AG04450 (cell line): ENCODE results near the gene ACAN. TPM values are rescaled to one million over a fixed set of nuclear protein-coding genes. Genes with fewer than 3 reads are reported as not detected.

Source experiments
- CTCF ChIA-PET: fragments of 300-600, 350-600 bp; formaldehyde crosslinking; extraction: SDS; loops from one replicate; lab custom pipeline; 2022; ENCODE audit warnings: antibody characterized with exemption, inconsistent platforms; lab: Charles Lee
- POLR2A ChIA-PET: fragments of 350-600 bp; formaldehyde crosslinking; extraction: SDS; loops from one replicate; lab custom pipeline; 2021; ENCODE audit warnings: antibody characterized with exemption, inconsistent platforms; lab: Yijun Ruan, JAX
- DNase-seq: peaks from one replicate; pipeline ENCODE4 v3.0.0-alpha.2; 2011; ENCODE audit warnings: low read depth, low spot score
- H3K27ac ChIP-seq: one replicate; pipeline ENCODE4 v1.5.1; 2012; ENCODE audit warnings: low read depth, low read length, control low read depth
- H3K27me3 ChIP-seq: one replicate; pipeline ENCODE4 v1.6.0; 2012; ENCODE audit warnings: low read length; ENCODE audit not compliant: control insufficient read depth, insufficient read depth
- H3K4me3 ChIP-seq: 2 replicates; pipeline ENCODE4 v1.5.1; 2011; ENCODE audit warnings: mild to moderate bottlenecking, low read depth, low read length, control low read depth
- H3K9me3 ChIP-seq: 2 replicates; pipeline ENCODE4 v1.5.1; 2012; ENCODE audit warnings: low read length; ENCODE audit not compliant: control insufficient read depth, insufficient read depth
- CTCF ChIP-seq: IDR thresholded peaks from 2 replicates; pipeline ENCODE4 v1.5.1; 2011; ENCODE audit warnings: low read depth, low read length, control low read depth, inconsistent platforms
- polyA plus RNA-seq: library from polyadenylated mRNA; depleted of rRNA; stranded (reverse); fragments of >200 nt; gene quantifications from 2 replicates; pipeline ENCODE4 v1.2.3, GENCODE V29; 2011

The ACAN gene
- polyA plus RNA-seq, 1 experiment = 0.20 TPM

DNA sequence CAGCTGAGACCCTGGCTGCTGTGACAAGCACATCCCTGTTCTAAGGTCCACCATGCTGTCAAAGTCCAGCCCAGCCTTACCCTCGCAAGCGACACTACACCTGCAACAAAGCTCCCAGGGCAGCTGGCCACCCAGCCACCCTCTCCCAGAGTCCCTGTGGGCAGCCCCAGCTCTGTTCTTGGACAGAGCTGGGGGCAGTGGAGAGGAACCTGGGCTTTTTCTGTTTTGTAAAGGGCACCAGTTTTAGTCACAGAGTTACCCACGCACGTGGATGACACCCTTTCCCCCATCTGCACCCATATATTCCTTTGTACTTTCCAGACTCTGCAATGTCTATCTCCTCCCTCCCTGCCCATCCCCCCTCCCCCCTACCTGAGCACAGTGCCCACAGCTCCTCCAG lies 38.9 kb downstream of the ACAN start:
- POLR2A ChIA-PET = no interaction called here

GRCh38 chr15:88843334-88843733 lies 40.1 kb downstream of the ACAN start:
- no peak overlapping the region for H3K4me3 ChIP-seq
- DNase-seq = no peak
- no peak for TF ChIP-seq CTCF
- ChIA-PET POLR2A (no interaction called here), CTCF (no interaction called here)
- H3K9me3 ChIP-seq = peaks cover 3% of the 10 kb centered on the region; the same call in 1 of the 2 replicates
- peaks cover 16% of the 10 kb centered on the region for H3K27me3 ChIP-seq
- H3K27ac ChIP-seq = no peak overlapping the region

More for the DNA sequence above, 38.9 kb downstream of the ACAN start:
- no peak overlapping the region for H3K27ac ChIP-seq
- H3K9me3 ChIP-seq = peaks cover 3% of the 10 kb centered on the region; the same call in 1 of the 2 replicates
- no peak overlapping the region for H3K4me3 ChIP-seq
- no peak for TF ChIP-seq CTCF
- H3K27me3 ChIP-seq = peaks cover 13% of the 10 kb centered on the region
- DNase-seq = no peak
- CTCF ChIA-PET = no interaction called here

- CTCF ChIA-PET = no interaction called here
- H3K9me3 ChIP-seq = peaks cover 3% of the 10 kb centered on the region; the same call in 1 of the 2 replicates
- POLR2A ChIA-PET = no interaction called here
- H3K4me3 ChIP-seq = no peak overlapping the region
- peaks cover 21% of the 10 kb centered on the region for H3K27me3 ChIP-seq
- no peak for DNase-seq
- no peak for TF ChIP-seq CTCF
- H3K27ac ChIP-seq = no peak overlapping the region
Observed at GRCh38 chr15:88844749-88845386, 41.6 kb downstream of the ACAN start.

- peaks cover 18% of the 10 kb centered on the region for H3K27me3 ChIP-seq
- POLR2A ChIA-PET = no interaction called here
- H3K27ac ChIP-seq = no peak overlapping the region
- no peak for DNase-seq
- peaks cover 3% of the 10 kb centered on the region; the same call in 1 of the 2 replicates for H3K9me3 ChIP-seq
- no peak for TF ChIP-seq CTCF
- CTCF ChIA-PET = no interaction called here
- no peak overlapping the region for H3K4me3 ChIP-seq
Observed at GRCh38 chr15:88845616-88846015, 42.4 kb downstream of the ACAN start.

DNA sequence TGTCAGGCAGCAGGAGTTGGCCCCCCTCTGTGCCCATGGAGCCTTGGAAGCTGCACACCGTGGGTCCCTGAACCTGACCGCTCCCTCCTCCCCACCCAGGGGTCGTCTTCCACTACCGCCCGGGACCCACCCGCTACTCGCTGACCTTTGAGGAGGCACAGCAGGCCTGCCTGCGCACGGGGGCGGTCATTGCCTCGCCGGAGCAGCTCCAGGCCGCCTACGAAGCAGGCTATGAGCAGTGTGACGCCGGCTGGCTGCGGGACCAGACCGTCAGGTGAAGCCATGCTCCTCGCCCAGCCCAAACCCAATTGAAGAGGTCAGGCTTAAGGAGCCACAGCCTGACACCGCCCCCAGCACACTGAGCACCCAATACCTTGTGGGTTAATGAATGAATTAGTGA lies 43.9 kb downstream of the ACAN start:
- H3K9me3 ChIP-seq = peaks cover 3% of the 10 kb centered on the region; the same call in 1 of the 2 replicates
- no peak overlapping the region for H3K27ac ChIP-seq
- CTCF ChIA-PET = no interaction called here
- POLR2A ChIA-PET = no interaction called here
- DNase-seq = no peak
- TF ChIP-seq CTCF = no peak
- no peak overlapping the region for H3K4me3 ChIP-seq
- H3K27me3 ChIP-seq = peaks cover 18% of the 10 kb centered on the region
